GM12878 (cell line): ENCODE data around the gene DOCK9.

Source experiments
- BACH1 ChIP-seq: fragments of 450-650 bp; IDR thresholded peaks from 2 replicates; pipeline ENCODE4 v1.6.1; 2017; ENCODE audit warnings: mild to moderate bottlenecking, borderline replicate concordance
- EZH2 ChIP-seq: IDR thresholded peaks from 2 replicates; pipeline ENCODE4 v1.6.1; 2012; ENCODE audit warnings: low read depth, mild to moderate bottlenecking, control low read depth, inconsistent platforms, low read length, borderline replicate concordance; ENCODE audit not compliant: control insufficient read depth
- HDAC2 ChIP-seq: fragments of 200-600 bp; sonication (generic); IDR thresholded peaks from 2 replicates; pipeline ENCODE4 v1.6.1; 2017
- NR2C1 ChIP-seq: fragments of 450-650 bp; IDR thresholded peaks from 2 replicates; pipeline ENCODE4 v1.6.1; 2017; ENCODE audit warnings: antibody characterized with exemption, mild to moderate bottlenecking, moderate library complexity
- POLR2A ChIP-seq: IDR thresholded peaks from 2 replicates; pipeline ENCODE4 v1.6.1; 2011; ENCODE audit warnings: low read depth, mild to moderate bottlenecking, low read length
- RAD21 ChIP-seq: IDR thresholded peaks from 2 replicates; pipeline ENCODE4 v1.6.1; 2011; ENCODE audit warnings: mild to moderate bottlenecking, low read depth, low read length, moderate library complexity; ENCODE audit not compliant: insufficient read depth
- TF ChIP-seq, protein P1 (sequence below), 3 experiments: IDR thresholded peaks in 2 of 3; conservative IDR thresholded peaks in 1 of 3; 2 replicates each; pipeline ENCODE4 v1.5.1; 2011; ENCODE audit warnings: low read depth in 3 of 3, low read length in 3 of 3, mild to moderate bottlenecking in 3 of 3, control low read depth in 2 of 3, moderate library complexity in 2 of 3, inconsistent platforms in 1 of 3, mixed read lengths in 1 of 3; ENCODE audit not compliant: control insufficient read depth in 2 of 3, insufficient read depth in 1 of 3; ENCODE audit errors: extremely low read depth in 1 of 3
- TF ChIP-seq, protein P2 (sequence below): fragments of 450-650 bp; IDR thresholded peaks from 2 replicates; pipeline ENCODE4 v1.6.1; 2016; ENCODE audit warnings: mild to moderate bottlenecking, moderate library complexity, borderline replicate concordance
- TF ChIP-seq, protein P3 (sequence below): IDR thresholded peaks from 2 replicates; pipeline ENCODE4 v1.6.1; 2012; ENCODE audit warnings: improper control_type of control experiment, low read depth, low read length; ENCODE audit not compliant: insufficient replicate concordance

DNA sequence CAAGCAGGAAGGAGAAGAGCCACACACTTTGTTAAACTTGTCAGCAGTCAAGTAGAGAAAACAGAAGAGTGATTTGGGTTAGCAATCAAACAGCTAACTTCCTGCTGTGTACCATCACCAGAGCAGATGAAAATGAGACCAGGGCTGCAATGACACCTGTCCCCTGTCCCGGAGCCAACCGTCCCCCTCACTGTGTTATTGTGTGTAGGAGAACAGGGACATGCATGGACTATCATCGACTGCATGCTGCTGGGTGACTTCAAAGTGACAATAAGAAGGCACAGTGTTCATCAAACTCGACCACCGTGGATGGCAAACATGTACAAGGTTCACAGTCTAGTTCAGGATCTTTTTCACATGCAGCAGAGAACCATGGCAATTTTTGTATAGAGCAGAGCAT is 131.3 kb downstream of the DOCK9 start:
- TF ChIP-seq, protein P1, sequence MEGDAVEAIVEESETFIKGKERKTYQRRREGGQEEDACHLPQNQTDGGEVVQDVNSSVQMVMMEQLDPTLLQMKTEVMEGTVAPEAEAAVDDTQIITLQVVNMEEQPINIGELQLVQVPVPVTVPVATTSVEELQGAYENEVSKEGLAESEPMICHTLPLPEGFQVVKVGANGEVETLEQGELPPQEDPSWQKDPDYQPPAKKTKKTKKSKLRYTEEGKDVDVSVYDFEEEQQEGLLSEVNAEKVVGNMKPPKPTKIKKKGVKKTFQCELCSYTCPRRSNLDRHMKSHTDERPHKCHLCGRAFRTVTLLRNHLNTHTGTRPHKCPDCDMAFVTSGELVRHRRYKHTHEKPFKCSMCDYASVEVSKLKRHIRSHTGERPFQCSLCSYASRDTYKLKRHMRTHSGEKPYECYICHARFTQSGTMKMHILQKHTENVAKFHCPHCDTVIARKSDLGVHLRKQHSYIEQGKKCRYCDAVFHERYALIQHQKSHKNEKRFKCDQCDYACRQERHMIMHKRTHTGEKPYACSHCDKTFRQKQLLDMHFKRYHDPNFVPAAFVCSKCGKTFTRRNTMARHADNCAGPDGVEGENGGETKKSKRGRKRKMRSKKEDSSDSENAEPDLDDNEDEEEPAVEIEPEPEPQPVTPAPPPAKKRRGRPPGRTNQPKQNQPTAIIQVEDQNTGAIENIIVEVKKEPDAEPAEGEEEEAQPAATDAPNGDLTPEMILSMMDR (IDR thresholded peaks at IDR 0.05 in 2 of 3, conservative IDR thresholded peaks at IDR 0.05 in 1 of 3; ENCODE audit: control insufficient read depth in 2 of 3, extremely low read depth in 1 of 3, insufficient read depth in 1 of 3, low read depth in 3 of 3, low read length in 3 of 3), result no peak
- TF ChIP-seq HDAC2, result no peak
- no peak for TF ChIP-seq POLR2A
- TF ChIP-seq NR2C1, result no peak
- no peak for TF ChIP-seq EZH2
- no peak for TF ChIP-seq RAD21
- TF ChIP-seq, protein P2, sequence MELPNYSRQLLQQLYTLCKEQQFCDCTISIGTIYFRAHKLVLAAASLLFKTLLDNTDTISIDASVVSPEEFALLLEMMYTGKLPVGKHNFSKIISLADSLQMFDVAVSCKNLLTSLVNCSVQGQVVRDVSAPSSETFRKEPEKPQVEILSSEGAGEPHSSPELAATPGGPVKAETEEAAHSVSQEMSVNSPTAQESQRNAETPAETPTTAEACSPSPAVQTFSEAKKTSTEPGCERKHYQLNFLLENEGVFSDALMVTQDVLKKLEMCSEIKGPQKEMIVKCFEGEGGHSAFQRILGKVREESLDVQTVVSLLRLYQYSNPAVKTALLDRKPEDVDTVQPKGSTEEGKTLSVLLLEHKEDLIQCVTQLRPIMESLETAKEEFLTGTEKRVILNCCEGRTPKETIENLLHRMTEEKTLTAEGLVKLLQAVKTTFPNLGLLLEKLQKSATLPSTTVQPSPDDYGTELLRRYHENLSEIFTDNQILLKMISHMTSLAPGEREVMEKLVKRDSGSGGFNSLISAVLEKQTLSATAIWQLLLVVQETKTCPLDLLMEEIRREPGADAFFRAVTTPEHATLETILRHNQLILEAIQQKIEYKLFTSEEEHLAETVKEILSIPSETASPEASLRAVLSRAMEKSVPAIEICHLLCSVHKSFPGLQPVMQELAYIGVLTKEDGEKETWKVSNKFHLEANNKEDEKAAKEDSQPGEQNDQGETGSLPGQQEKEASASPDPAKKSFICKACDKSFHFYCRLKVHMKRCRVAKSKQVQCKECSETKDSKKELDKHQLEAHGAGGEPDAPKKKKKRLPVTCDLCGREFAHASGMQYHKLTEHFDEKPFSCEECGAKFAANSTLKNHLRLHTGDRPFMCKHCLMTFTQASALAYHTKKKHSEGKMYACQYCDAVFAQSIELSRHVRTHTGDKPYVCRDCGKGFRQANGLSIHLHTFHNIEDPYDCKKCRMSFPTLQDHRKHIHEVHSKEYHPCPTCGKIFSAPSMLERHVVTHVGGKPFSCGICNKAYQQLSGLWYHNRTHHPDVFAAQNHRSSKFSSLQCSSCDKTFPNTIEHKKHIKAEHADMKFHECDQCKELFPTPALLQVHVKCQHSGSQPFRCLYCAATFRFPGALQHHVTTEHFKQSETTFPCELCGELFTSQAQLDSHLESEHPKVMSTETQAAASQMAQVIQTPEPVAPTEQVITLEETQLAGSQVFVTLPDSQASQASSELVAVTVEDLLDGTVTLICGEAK, result no peak
- TF ChIP-seq BACH1, result no peak
- TF ChIP-seq, protein P3, sequence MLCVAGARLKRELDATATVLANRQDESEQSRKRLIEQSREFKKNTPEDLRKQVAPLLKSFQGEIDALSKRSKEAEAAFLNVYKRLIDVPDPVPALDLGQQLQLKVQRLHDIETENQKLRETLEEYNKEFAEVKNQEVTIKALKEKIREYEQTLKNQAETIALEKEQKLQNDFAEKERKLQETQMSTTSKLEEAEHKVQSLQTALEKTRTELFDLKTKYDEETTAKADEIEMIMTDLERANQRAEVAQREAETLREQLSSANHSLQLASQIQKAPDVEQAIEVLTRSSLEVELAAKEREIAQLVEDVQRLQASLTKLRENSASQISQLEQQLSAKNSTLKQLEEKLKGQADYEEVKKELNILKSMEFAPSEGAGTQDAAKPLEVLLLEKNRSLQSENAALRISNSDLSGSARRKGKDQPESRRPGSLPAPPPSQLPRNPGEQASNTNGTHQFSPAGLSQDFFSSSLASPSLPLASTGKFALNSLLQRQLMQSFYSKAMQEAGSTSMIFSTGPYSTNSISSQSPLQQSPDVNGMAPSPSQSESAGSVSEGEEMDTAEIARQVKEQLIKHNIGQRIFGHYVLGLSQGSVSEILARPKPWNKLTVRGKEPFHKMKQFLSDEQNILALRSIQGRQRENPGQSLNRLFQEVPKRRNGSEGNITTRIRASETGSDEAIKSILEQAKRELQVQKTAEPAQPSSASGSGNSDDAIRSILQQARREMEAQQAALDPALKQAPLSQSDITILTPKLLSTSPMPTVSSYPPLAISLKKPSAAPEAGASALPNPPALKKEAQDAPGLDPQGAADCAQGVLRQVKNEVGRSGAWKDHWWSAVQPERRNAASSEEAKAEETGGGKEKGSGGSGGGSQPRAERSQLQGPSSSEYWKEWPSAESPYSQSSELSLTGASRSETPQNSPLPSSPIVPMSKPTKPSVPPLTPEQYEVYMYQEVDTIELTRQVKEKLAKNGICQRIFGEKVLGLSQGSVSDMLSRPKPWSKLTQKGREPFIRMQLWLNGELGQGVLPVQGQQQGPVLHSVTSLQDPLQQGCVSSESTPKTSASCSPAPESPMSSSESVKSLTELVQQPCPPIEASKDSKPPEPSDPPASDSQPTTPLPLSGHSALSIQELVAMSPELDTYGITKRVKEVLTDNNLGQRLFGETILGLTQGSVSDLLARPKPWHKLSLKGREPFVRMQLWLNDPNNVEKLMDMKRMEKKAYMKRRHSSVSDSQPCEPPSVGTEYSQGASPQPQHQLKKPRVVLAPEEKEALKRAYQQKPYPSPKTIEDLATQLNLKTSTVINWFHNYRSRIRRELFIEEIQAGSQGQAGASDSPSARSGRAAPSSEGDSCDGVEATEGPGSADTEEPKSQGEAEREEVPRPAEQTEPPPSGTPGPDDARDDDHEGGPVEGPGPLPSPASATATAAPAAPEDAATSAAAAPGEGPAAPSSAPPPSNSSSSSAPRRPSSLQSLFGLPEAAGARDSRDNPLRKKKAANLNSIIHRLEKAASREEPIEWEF, result no peak
